GM23338 (cell line): Measurements from ENCODE around the gene STK32C. TPM values are rescaled to one million over a fixed set of nuclear protein-coding genes. Genes with fewer than 3 reads are reported as not detected.

Experiments used
- ATAC-seq: fragments of 200-7000 bp; cut with Tn5 transposase; 3 replicates; pipeline ENCODE4 v1.9.1; 2020
- DNase-seq: peaks from one replicate; pipeline ENCODE4 v3.0.0-alpha.2; 2015; ENCODE audit warnings: low spot score
- H2AFZ ChIP-seq: fragments of 200-600 bp; sonication (generic); 2 replicates; pipeline ENCODE4 v1.8.0; 2016; ENCODE audit warnings: antibody characterized with exemption, mild to moderate bottlenecking, moderate library complexity
- H3F3A ChIP-seq: fragments of 200-600 bp; sonication (generic); replicated peaks from 2 replicates; pipeline ENCODE4 v1.8.0; 2017; ENCODE audit warnings: antibody characterized with exemption, mixed run types, low read depth
- H3K27ac ChIP-seq: fragments of 200-600 bp; sonication (generic); 2 replicates; pipeline ENCODE4 v1.6.1; 2016; ENCODE audit warnings: low read depth
- H3K27me3 ChIP-seq: fragments of 200-600 bp; sonication (generic); 2 replicates; pipeline ENCODE4 v1.8.0; 2016; ENCODE audit warnings: mild to moderate bottlenecking, mixed run types, moderate library complexity; ENCODE audit not compliant: insufficient read depth
- H3K36me3 ChIP-seq: fragments of 200-600 bp; sonication (generic); 2 replicates; pipeline ENCODE4 v1.8.0; 2016; ENCODE audit warnings: mild to moderate bottlenecking; ENCODE audit not compliant: insufficient read depth
- H3K4me1 ChIP-seq: fragments of 200-600 bp; sonication (generic); 2 replicates; pipeline ENCODE4 v1.8.0; 2016; ENCODE audit warnings: mild to moderate bottlenecking, moderate library complexity; ENCODE audit not compliant: insufficient read depth
- H3K4me2 ChIP-seq: fragments of 200-600 bp; sonication (generic); 2 replicates; pipeline ENCODE4 v1.7.1; 2017; ENCODE audit warnings: mixed run types
- H3K4me3 ChIP-seq: fragments of 200-600 bp; sonication (generic); 2 replicates; pipeline ENCODE4 v1.6.1; 2016; ENCODE audit warnings: mixed run types
- H3K79me2 ChIP-seq: fragments of 200-600 bp; sonication (generic); replicated peaks from 2 replicates; pipeline ENCODE4 v1.8.0; 2017; ENCODE audit warnings: mild to moderate bottlenecking; ENCODE audit not compliant: insufficient read depth
- H3K9me2 ChIP-seq: fragments of 200-600 bp; sonication (generic); 2 replicates; pipeline ENCODE4 v1.8.0; 2017; ENCODE audit not compliant: insufficient read depth
- H4K20me1 ChIP-seq: fragments of 200-600 bp; sonication (generic); replicated peaks from 2 replicates; pipeline ENCODE4 v1.8.0; 2017; ENCODE audit warnings: mild to moderate bottlenecking; ENCODE audit not compliant: insufficient read depth
- H3K27ac Mint-ChIP-seq: 2 replicates; pipeline ENCODE4 v1.8.0; 2020; ENCODE audit warnings: inconsistent platforms, mild to moderate bottlenecking, moderate library complexity, mixed read lengths
- H3K27me3 Mint-ChIP-seq: 3 replicates; pipeline ENCODE4 v1.8.0; 2022; ENCODE audit warnings: low read depth, mild to moderate bottlenecking, moderate library complexity, mixed read lengths, inconsistent platforms; ENCODE audit not compliant: insufficient read depth, poor library complexity
- H3K36me3 Mint-ChIP-seq: 3 replicates; pipeline ENCODE4 v1.8.0; 2021; ENCODE audit warnings: low read depth, mild to moderate bottlenecking, inconsistent platforms, moderate library complexity, mixed read lengths
- H3K4me1 Mint-ChIP-seq: 3 replicates; pipeline ENCODE4 v1.8.0; 2020; ENCODE audit warnings: mild to moderate bottlenecking, inconsistent platforms, mixed read lengths
- H3K4me3 Mint-ChIP-seq: 3 replicates; pipeline ENCODE4 v1.8.0; 2021; ENCODE audit warnings: moderate library complexity, mild to moderate bottlenecking, inconsistent platforms, mixed read lengths
- H3K9me3 Mint-ChIP-seq: 3 replicates; pipeline ENCODE4 v1.8.0; 2020; ENCODE audit warnings: moderate library complexity, mild to moderate bottlenecking, inconsistent platforms, mixed read lengths
- ETS1 ChIP-seq: IDR thresholded peaks from 2 replicates; pipeline ENCODE4 v1.6.1; 2016; ENCODE audit warnings: antibody characterized with exemption
- EZH2 ChIP-seq: fragments of 200-600 bp; sonication (generic); IDR thresholded peaks from one replicate; pipeline ENCODE4 v1.8.0; 2017; ENCODE audit warnings: antibody characterized with exemption, mild to moderate bottlenecking, low read depth; ENCODE audit not compliant: unreplicated experiment
- EZH2phosphoT487 ChIP-seq: fragments of 200-600 bp; sonication (generic); IDR thresholded peaks from one replicate; pipeline ENCODE4 v1.8.1; 2018; ENCODE audit warnings: antibody characterized with exemption; ENCODE audit not compliant: unreplicated experiment
- JUNB ChIP-seq: IDR thresholded peaks from one replicate; pipeline ENCODE4 v1.6.1; 2016; ENCODE audit warnings: antibody characterized with exemption; ENCODE audit not compliant: unreplicated experiment
- NANOG ChIP-seq: IDR thresholded peaks from 2 replicates; pipeline ENCODE4 v1.6.1; 2016; ENCODE audit warnings: antibody characterized with exemption, borderline replicate concordance
- POLR2AphosphoS5 ChIP-seq: IDR thresholded peaks from 2 replicates; pipeline ENCODE4 v1.6.1; 2016; ENCODE audit warnings: antibody characterized with exemption, low read depth
- STAT1 ChIP-seq: IDR thresholded peaks from one replicate; pipeline ENCODE4 v1.6.1; 2016; ENCODE audit warnings: antibody characterized with exemption; ENCODE audit not compliant: unreplicated experiment
- ZNF114 ChIP-seq: fragments of 250-450 bp; sonication (Bioruptor Pico); IDR thresholded peaks from 2 replicates; pipeline ENCODE4 v1.5.0; 2020; ENCODE audit warnings: mild to moderate bottlenecking, moderate library complexity
- ZNF331 ChIP-seq: fragments of 250-450 bp; sonication (Bioruptor Pico); IDR thresholded peaks from 2 replicates; pipeline ENCODE4 v1.5.0; 2020; ENCODE audit warnings: low read depth, mild to moderate bottlenecking, moderate library complexity
- polyA plus RNA-seq: library from polyadenylated mRNA; unstranded; fragments of >200 nt; fragmentation: Nextera tagmentation; extraction: Ambion mirVana; gene quantifications from 2 replicates; pipeline ENCODE4 v1.2.1, GENCODE V29; 2016
- total RNA-seq: library from RNA; depleted of rRNA; stranded (reverse); fragments of >200 nt; shearing (Covaris generic); gene quantifications from 2 replicates; pipeline ENCODE4 v1.2.3, GENCODE V29; 2014
- TF ChIP-seq, protein P1 (sequence below): IDR thresholded peaks from one replicate; pipeline ENCODE4 v1.6.1; 2018; ENCODE audit warnings: antibody characterized with exemption; ENCODE audit not compliant: unreplicated experiment
- TF ChIP-seq, protein P2 (sequence below): fragments of 250-450 bp; sonication (Bioruptor Pico); IDR thresholded peaks from 2 replicates; pipeline ENCODE4 v1.5.0; 2020; ENCODE audit warnings: mild to moderate bottlenecking, moderate library complexity
- TF ChIP-seq, protein P3 (sequence below), 2 experiments: fragments of 200-600 bp in 1 of 2; sonication (generic) in 1 of 2; conservative IDR thresholded peaks; 2 replicates each; pipeline versions ENCODE4 v1.5.1 to v1.6.1; 2016 to 2017; ENCODE audit warnings: antibody characterized with exemption in 2 of 2, low read depth in 2 of 2, mild to moderate bottlenecking in 2 of 2, moderate library complexity in 1 of 2

Gene STK32C
- total and polyA plus RNA-seq, 2 experiments from 2014 or later: 10.2 to 20.5 TPM

DNA sequence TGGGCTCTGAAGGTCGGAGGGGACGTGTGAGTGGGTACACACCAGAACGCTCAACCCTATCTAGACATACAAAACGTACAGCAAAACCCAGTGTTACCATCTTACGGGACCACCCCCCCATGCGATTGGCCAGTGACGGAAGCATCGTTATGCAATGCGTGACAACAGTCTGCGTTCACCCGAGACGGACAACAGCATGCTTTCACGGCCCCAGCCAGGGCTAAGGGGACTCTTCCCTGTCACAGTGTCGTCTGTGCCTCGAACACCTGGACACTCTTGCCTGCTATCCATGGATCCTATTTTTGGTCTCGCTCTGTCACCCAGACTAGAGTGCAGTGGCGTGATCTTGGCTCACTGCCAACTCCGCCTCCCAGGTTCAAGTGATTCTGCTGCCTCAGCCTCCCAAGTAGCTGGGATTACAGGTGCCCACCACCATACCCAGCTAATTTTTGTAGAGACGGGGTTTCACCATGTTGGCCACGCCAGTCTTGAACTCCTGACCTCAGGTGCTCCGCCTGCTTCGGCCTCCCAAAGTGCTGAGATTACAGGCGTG is 97.7 kb downstream of the STK32C start (continued):
- TF ChIP-seq ZNF331 (no peak), ETS1 (no peak), STAT1 (no peak), NANOG (no peak), JUNB (no peak), EZH2 (no peak), ZNF114 (no peak)
- TF ChIP-seq, protein P1, sequence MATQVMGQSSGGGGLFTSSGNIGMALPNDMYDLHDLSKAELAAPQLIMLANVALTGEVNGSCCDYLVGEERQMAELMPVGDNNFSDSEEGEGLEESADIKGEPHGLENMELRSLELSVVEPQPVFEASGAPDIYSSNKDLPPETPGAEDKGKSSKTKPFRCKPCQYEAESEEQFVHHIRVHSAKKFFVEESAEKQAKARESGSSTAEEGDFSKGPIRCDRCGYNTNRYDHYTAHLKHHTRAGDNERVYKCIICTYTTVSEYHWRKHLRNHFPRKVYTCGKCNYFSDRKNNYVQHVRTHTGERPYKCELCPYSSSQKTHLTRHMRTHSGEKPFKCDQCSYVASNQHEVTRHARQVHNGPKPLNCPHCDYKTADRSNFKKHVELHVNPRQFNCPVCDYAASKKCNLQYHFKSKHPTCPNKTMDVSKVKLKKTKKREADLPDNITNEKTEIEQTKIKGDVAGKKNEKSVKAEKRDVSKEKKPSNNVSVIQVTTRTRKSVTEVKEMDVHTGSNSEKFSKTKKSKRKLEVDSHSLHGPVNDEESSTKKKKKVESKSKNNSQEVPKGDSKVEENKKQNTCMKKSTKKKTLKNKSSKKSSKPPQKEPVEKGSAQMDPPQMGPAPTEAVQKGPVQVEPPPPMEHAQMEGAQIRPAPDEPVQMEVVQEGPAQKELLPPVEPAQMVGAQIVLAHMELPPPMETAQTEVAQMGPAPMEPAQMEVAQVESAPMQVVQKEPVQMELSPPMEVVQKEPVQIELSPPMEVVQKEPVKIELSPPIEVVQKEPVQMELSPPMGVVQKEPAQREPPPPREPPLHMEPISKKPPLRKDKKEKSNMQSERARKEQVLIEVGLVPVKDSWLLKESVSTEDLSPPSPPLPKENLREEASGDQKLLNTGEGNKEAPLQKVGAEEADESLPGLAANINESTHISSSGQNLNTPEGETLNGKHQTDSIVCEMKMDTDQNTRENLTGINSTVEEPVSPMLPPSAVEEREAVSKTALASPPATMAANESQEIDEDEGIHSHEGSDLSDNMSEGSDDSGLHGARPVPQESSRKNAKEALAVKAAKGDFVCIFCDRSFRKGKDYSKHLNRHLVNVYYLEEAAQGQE: no peak

DNA sequence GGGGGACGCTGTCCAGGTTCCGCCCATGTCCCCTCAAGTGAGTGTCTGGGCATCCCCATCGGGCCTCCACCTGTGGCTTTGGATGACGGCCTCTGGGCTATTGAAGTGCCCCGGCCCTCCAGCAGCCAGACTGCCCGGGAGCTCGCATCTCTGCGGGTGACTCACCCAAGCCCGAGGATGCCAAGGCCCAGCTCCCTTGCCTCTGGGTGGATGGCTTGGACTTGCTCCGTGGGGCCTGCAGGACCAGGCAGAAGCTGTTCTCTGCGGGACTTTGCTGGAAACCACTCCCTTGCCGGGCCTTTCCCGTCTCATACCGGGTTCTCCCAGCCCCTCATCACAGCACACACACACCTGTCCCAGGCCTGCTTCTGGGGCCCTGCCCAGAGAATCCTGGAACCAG is 98.6 kb downstream of the STK32C start:
- Mint-ChIP-seq H3K27ac (no peak overlapping the region), H3K27me3 (peaks cover 4% of the 10 kb centered on the region), H3K4me3 (no peak overlapping the region), H3K4me1 (no peaks in the 10 kb centered on the region), H3K9me3 (peaks cover 5% of the 10 kb centered on the region; the same call in 2 of the 3 replicates), H3K36me3 (peaks cover 4% of the 10 kb centered on the region; the same call in 2 of the 3 replicates)
- Histone ChIP-seq H3K27ac (no peak overlapping the region), H3K36me3 (no peaks in the 10 kb centered on the region), H3K27me3 (no peaks in the 10 kb centered on the region), H3K79me2 (no peaks in the 10 kb centered on the region), H3K4me2 (no peak overlapping the region), H4K20me1 (no peaks in the 10 kb centered on the region), H2AFZ (no peak overlapping the region), H3K4me1 (no peaks in the 10 kb centered on the region), H3K9me2 (no peaks in the 10 kb centered on the region), H3K4me3 (no peak overlapping the region), H3F3A (no peaks in the 10 kb centered on the region)
- DNase-seq: no peak
- no peak for ATAC-seq
- TF ChIP-seq EZH2phosphoT487 (no peak), STAT1 (no peak), JUNB (no peak), ZNF331 (no peak), NANOG (no peak), POLR2AphosphoS5 (no peak)
- TF ChIP-seq, protein P2, sequence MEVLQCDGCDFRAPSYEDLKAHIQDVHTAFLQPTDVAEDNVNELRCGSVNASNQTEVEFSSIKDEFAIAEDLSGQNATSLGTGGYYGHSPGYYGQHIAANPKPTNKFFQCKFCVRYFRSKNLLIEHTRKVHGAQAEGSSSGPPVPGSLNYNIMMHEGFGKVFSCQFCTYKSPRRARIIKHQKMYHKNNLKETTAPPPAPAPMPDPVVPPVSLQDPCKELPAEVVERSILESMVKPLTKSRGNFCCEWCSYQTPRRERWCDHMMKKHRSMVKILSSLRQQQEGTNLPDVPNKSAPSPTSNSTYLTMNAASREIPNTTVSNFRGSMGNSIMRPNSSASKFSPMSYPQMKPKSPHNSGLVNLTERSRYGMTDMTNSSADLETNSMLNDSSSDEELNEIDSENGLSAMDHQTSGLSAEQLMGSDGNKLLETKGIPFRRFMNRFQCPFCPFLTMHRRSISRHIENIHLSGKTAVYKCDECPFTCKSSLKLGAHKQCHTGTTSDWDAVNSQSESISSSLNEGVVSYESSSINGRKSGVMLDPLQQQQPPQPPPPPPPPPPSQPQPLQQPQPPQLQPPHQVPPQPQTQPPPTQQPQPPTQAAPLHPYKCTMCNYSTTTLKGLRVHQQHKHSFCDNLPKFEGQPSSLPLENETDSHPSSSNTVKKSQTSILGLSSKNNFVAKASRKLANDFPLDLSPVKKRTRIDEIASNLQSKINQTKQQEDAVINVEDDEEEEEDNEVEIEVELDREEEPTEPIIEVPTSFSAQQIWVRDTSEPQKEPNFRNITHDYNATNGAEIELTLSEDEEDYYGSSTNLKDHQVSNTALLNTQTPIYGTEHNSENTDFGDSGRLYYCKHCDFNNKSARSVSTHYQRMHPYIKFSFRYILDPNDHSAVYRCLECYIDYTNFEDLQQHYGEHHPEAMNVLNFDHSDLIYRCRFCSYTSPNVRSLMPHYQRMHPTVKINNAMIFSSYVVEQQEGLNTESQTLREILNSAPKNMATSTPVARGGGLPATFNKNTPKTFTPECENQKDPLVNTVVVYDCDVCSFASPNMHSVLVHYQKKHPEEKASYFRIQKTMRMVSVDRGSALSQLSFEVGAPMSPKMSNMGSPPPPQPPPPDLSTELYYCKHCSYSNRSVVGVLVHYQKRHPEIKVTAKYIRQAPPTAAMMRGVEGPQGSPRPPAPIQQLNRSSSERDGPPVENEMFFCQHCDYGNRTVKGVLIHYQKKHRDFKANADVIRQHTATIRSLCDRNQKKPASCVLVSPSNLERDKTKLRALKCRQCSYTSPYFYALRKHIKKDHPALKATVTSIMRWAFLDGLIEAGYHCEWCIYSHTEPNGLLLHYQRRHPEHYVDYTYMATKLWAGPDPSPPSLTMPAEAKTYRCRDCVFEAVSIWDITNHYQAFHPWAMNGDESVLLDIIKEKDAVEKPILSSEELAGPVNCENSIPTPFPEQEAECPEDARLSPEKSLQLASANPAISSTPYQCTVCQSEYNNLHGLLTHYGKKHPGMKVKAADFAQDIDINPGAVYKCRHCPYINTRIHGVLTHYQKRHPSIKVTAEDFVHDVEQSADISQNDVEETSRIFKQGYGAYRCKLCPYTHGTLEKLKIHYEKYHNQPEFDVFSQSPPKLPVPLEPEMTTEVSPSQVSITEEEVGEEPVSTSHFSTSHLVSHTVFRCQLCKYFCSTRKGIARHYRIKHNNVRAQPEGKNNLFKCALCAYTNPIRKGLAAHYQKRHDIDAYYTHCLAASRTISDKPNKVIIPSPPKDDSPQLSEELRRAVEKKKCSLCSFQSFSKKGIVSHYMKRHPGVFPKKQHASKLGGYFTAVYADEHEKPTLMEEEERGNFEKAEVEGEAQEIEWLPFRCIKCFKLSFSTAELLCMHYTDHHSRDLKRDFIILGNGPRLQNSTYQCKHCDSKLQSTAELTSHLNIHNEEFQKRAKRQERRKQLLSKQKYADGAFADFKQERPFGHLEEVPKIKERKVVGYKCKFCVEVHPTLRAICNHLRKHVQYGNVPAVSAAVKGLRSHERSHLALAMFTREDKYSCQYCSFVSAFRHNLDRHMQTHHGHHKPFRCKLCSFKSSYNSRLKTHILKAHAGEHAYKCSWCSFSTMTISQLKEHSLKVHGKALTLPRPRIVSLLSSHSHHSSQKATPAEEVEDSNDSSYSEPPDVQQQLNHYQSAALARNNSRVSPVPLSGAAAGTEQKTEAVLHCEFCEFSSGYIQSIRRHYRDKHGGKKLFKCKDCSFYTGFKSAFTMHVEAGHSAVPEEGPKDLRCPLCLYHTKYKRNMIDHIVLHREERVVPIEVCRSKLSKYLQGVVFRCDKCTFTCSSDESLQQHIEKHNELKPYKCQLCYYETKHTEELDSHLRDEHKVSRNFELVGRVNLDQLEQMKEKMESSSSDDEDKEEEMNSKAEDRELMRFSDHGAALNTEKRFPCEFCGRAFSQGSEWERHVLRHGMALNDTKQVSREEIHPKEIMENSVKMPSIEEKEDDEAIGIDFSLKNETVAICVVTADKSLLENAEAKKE: no peak
- TF ChIP-seq, protein P3, sequence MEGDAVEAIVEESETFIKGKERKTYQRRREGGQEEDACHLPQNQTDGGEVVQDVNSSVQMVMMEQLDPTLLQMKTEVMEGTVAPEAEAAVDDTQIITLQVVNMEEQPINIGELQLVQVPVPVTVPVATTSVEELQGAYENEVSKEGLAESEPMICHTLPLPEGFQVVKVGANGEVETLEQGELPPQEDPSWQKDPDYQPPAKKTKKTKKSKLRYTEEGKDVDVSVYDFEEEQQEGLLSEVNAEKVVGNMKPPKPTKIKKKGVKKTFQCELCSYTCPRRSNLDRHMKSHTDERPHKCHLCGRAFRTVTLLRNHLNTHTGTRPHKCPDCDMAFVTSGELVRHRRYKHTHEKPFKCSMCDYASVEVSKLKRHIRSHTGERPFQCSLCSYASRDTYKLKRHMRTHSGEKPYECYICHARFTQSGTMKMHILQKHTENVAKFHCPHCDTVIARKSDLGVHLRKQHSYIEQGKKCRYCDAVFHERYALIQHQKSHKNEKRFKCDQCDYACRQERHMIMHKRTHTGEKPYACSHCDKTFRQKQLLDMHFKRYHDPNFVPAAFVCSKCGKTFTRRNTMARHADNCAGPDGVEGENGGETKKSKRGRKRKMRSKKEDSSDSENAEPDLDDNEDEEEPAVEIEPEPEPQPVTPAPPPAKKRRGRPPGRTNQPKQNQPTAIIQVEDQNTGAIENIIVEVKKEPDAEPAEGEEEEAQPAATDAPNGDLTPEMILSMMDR (conservative IDR thresholded peaks at IDR 0.05; ENCODE audit: low read depth in 2 of 2): no peak
